Breast epithelium (tissue), 3 donors: ENCODE data around the gene TUBB2B.

Experiments used
- POLR2A ChIP-seq: fragments of 450-650 bp; IDR thresholded peaks from one replicate; pipeline ENCODE4 v1.6.1; 2016; ENCODE audit warnings: antibody characterized with exemption, mild to moderate bottlenecking, moderate library complexity
- POLR2AphosphoS5 ChIP-seq, 3 donors: sonication (generic); formaldehyde crosslinking; IDR thresholded peaks; one replicate each; pipeline ENCODE4 v1.6.1; 2017; ENCODE audit warnings: antibody characterized with exemption in 3 of 3
- TF ChIP-seq, protein P1 (sequence below), 3 donors: fragments of 450-650 bp; IDR thresholded peaks; one replicate each; pipeline ENCODE4 v1.5.1; 2016 to 2017; ENCODE audit warnings: antibody characterized with exemption in 3 of 3, mild to moderate bottlenecking in 3 of 3, moderate library complexity in 3 of 3

DNA sequence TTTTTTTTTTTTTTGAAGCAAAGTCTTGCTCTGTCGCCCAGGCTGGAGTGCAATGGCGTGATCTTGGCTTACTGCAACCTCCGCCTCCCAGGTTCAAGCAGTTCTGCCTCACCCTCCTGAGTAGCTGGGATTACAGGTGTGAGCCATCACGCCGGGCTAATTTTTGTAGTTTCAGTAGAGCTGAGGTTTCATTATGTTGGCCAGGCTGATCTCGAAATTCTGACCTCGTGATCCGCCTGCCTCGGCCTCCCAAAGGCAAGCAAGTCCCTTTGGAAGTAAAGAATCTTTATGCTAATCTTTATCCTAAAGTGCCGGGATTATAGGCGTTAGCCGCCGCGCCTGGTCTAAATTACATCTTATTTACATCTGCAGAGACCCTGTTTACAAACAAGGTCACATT is 32.8 kb upstream of the TUBB2B start:
- no peak for TF ChIP-seq POLR2AphosphoS5 (IDR thresholded peaks at IDR 0.05)
- TF ChIP-seq, protein P1, sequence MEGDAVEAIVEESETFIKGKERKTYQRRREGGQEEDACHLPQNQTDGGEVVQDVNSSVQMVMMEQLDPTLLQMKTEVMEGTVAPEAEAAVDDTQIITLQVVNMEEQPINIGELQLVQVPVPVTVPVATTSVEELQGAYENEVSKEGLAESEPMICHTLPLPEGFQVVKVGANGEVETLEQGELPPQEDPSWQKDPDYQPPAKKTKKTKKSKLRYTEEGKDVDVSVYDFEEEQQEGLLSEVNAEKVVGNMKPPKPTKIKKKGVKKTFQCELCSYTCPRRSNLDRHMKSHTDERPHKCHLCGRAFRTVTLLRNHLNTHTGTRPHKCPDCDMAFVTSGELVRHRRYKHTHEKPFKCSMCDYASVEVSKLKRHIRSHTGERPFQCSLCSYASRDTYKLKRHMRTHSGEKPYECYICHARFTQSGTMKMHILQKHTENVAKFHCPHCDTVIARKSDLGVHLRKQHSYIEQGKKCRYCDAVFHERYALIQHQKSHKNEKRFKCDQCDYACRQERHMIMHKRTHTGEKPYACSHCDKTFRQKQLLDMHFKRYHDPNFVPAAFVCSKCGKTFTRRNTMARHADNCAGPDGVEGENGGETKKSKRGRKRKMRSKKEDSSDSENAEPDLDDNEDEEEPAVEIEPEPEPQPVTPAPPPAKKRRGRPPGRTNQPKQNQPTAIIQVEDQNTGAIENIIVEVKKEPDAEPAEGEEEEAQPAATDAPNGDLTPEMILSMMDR (IDR thresholded peaks at IDR 0.05): no peak
- no peak for TF ChIP-seq POLR2A
